Fibroblast of mammary gland (primary cell): ENCODE data around the gene NBEA.

Experiments
- DNase-seq: peaks from one replicate; pipeline ENCODE4 v3.0.0-alpha.2; 2010; ENCODE audit warnings: low read depth
- H3K4me3 ChIP-seq: 2 replicates; pipeline ENCODE4 v1.5.1; 2011; ENCODE audit warnings: low read depth, mild to moderate bottlenecking, low read length, moderate library complexity; ENCODE audit not compliant: control insufficient read depth
- TF ChIP-seq, protein P1 (sequence below): conservative IDR thresholded peaks from 2 replicates; pipeline ENCODE4 v1.5.1; 2011; ENCODE audit warnings: low read depth, low read length, inconsistent platforms; ENCODE audit not compliant: control insufficient read depth, insufficient read depth

NBEA gene

DNA sequence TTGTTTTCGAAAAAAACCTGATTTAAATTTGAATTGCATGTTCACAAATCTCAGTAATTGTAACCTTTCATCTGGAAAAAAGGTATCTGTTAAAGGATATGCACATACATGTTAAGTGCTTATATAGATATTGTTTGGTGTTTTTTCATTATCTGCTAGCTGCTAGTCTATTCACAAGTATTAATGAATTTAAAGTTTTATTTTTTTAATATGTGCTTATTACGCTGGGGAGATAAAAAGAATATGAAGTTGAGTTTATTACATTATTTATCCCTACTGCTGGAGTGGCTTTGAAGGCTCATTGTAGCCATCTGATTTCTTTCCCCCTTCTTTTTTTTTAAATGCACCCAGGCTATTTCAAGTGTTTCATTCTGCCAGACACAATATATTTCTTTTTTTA is 538.3 kb downstream of the NBEA start:
- DNase-seq: no peak
- no peak overlapping the region for H3K4me3 ChIP-seq
- TF ChIP-seq, protein P1, sequence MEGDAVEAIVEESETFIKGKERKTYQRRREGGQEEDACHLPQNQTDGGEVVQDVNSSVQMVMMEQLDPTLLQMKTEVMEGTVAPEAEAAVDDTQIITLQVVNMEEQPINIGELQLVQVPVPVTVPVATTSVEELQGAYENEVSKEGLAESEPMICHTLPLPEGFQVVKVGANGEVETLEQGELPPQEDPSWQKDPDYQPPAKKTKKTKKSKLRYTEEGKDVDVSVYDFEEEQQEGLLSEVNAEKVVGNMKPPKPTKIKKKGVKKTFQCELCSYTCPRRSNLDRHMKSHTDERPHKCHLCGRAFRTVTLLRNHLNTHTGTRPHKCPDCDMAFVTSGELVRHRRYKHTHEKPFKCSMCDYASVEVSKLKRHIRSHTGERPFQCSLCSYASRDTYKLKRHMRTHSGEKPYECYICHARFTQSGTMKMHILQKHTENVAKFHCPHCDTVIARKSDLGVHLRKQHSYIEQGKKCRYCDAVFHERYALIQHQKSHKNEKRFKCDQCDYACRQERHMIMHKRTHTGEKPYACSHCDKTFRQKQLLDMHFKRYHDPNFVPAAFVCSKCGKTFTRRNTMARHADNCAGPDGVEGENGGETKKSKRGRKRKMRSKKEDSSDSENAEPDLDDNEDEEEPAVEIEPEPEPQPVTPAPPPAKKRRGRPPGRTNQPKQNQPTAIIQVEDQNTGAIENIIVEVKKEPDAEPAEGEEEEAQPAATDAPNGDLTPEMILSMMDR: no peak

DNA sequence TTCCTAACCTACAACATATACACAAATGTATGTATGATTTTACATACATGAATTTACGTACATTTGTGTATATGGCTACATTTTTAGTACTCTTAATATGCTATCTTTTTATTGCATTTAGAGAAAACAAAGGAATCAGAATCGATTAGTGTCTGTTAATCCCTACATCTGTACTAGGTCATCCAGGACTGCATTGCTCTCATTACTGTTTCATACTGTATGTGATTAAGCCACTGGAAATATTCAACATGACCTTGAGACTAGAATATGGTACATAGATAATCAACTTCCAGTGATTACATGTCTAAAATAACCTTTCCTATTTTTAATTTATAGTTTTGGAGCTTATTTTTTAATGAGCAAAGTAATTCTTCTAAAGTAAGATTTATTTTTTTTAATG is 539.7 kb downstream of the NBEA start:
- TF ChIP-seq, protein P1: no peak
- DNase-seq: no peak
- no peak overlapping the region for H3K4me3 ChIP-seq

DNA sequence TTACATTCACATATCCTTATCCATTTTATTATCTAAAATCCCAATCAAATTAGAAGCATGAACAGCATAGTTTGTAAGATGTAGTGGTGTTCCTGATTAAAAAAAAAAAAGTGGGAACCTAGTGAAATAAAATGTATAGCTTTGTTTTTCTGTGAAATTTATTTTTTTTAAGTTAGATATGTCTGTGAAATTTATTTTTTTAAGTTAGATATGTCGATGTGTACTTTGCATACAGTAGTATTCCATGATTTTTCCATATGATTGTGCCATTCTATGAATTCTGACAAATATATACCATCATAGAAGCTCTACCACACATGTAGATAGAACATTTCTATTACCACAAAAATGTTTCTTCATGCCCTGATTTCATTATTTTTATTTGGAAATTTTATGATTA is 540.5 kb downstream of the NBEA start:
- H3K4me3 ChIP-seq: no peak overlapping the region
- no peak for DNase-seq
- TF ChIP-seq, protein P1: no peak

DNA sequence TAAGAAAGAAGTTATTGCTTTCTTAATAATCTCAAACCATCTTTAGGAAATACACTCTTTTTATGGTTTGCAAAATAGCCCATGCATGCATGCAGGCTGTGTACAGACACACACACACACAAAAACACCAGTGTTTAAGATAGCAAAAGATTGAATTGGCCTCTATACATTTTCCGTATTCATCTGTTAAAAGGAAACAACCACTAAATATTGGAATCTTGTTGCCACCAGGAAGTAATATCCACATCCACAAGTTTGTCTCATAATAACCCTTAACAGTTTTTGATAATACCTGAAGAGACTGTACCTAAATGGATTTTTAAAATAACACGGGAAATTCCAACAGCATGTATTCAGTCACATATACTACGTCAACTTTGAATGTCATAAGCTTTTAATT is 541.7 kb downstream of the NBEA start:
- no peak for DNase-seq
- TF ChIP-seq, protein P1: no peak
- H3K4me3 ChIP-seq: no peak overlapping the region

DNA sequence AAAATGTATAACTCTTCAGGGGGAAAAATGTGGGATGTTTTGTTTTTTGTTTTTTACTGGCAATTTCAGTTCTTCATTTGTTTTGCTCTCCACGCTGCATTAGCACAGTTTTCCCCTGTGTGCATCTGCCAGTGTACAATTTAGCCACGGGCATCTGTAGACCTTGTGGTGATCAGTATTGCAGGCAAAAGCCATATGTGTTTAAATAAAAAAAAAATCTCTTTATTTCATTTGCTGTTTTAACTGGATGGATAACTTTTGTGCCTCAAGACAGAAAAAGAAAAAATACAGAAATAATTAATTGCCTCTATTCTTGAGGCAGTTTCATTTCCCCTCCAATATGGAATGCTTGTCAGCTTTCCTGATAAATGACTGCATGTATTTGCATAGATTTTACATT is 542.3 kb downstream of the NBEA start:
- no peak overlapping the region for H3K4me3 ChIP-seq
- TF ChIP-seq, protein P1: no peak
- no peak for DNase-seq

DNA sequence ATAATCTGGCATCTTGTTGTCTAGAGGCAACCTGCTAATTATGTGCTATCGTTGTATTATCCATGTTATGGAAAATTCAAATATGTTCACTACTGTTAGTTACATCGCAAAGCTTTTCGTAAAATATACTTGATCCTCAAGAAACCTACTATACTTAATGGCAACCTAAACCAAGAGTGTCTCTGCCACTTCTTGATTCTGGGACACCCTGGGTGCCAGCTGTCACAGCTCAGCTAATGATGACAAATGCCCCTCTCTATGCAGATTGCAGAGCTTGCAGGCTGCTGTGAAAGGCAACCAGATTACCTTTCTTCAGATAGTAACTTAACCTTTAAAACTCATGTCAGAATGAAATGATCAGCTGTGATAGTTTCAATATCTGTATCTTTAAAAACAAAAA is 543.4 kb downstream of the NBEA start:
- no peak overlapping the region for H3K4me3 ChIP-seq
- TF ChIP-seq, protein P1: no peak
- DNase-seq: no peak

DNA sequence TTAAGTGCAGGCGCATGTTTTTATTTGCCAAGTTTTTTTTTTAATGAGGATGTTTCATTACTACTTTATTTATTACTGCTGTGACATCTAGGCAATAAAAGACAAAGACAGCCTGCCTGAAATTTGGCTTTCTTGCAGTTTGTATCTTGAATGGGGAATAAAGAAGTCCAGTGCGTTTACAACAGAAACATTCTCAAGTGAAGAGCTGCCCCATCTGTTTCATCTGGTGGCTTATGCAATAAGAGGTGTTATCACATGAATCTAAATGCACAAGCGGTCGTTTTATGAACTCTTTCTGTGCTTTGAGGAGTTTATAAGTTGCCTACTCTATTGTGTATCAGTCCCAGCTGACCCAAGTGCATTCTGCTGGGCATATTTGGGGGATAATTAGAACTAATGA is 547.0 kb downstream of the NBEA start:
- DNase-seq: no peak
- no peak overlapping the region for H3K4me3 ChIP-seq
- TF ChIP-seq, protein P1: no peak
